Activated T-helper 17 cell treated with anti-CD3 and anti-CD28 coated beads, Interleukin-2, amount 50 U/mL, for 72 hours (primary cell): Measurements from ENCODE around the gene TBK1. TPM values are rescaled to one million over a fixed set of nuclear protein-coding genes. Genes with fewer than 3 reads are reported as not detected.

Experiments used
- ATAC-seq: fragments of 150-1000 bp; cut with Tn5 transposase; replicated peaks from 2 replicates; pipeline ENCODE4 v1.10.0; 2021; ENCODE audit warnings: mild to moderate bottlenecking, moderate library complexity
- H3K27ac Mint-ChIP-seq: one replicate; pipeline ENCODE4 v1.8.0; 2022; ENCODE audit warnings: mixed read lengths
- H3K27me3 Mint-ChIP-seq: one replicate; pipeline ENCODE4 v1.8.0; 2022; ENCODE audit warnings: mixed read lengths
- H3K36me3 Mint-ChIP-seq: one replicate; pipeline ENCODE4 v1.8.0; 2022; ENCODE audit warnings: low read depth, mild to moderate bottlenecking, mixed read lengths
- H3K4me1 Mint-ChIP-seq: one replicate; pipeline ENCODE4 v1.8.0; 2022; ENCODE audit warnings: mixed read lengths
- H3K4me3 Mint-ChIP-seq: one replicate; pipeline ENCODE4 v1.8.0; 2022; ENCODE audit warnings: mild to moderate bottlenecking, mixed read lengths
- H3K9me3 Mint-ChIP-seq: one replicate; pipeline ENCODE4 v1.8.0; 2022; ENCODE audit warnings: mixed read lengths
- total RNA-seq, 2 donors: library from RNA; stranded (reverse); gene quantifications; one replicate each; pipeline ENCODE4 v1.2.3, GENCODE V29; 2022

TBK1 gene
- total RNA-seq, 2 donors from 2014 or later: 36.7 to 37.1 TPM

DNA sequence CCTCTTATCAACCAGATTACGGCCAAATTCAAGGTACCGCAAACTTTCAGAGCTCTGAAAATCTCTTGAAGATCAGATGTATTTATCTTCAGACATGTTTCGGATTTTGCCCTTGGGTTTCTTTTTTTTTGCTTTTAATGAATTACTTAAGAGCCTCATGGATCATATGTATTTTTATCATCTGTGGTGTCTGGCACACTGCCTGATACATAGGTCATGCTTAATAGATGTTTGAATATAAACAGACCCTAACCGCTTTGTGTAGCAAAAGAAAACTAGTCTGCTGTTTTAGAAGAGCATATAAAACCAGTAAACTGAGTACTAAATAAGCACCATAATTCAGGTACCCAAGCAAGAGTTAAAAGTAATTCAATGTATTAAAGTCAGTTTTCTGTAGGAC lies 20.1 kb upstream of the TBK1 start:
- H3K27ac Mint-ChIP-seq: no peak overlapping the region
- H3K4me1 Mint-ChIP-seq: no peaks in the 10 kb centered on the region
- no peaks in the 10 kb centered on the region for H3K27me3 Mint-ChIP-seq
- ATAC-seq: no peak
- H3K36me3 Mint-ChIP-seq: peaks cover 100% of the 10 kb centered on the region
- no peaks in the 10 kb centered on the region for H3K9me3 Mint-ChIP-seq
- no peak overlapping the region for H3K4me3 Mint-ChIP-seq

DNA sequence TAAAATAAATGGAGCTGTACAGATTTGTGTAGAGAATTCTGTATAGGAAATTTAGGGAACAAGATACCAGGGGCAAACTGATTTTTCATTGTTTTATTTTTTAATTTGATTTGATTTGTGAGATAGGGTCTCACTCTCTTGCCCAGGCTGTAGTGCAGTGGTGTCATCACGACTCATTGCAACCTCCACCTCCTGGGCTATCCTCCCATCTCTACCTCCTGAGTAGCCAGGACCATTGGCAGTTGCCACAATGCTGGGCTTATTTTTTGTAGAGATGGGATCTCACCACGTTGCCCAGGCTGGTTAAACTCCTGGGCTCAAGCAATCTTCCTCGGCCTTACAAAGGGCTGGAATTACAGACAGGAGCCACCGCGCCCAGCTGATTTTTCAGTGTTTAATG lies 18.0 kb upstream of the TBK1 start:
- Mint-ChIP-seq H3K27me3 (no peaks in the 10 kb centered on the region), H3K4me3 (no peak overlapping the region), H3K36me3 (peaks cover 100% of the 10 kb centered on the region), H3K4me1 (peaks cover 4% of the 10 kb centered on the region), H3K27ac (no peak overlapping the region), H3K9me3 (no peaks in the 10 kb centered on the region)
- no peak for ATAC-seq

DNA sequence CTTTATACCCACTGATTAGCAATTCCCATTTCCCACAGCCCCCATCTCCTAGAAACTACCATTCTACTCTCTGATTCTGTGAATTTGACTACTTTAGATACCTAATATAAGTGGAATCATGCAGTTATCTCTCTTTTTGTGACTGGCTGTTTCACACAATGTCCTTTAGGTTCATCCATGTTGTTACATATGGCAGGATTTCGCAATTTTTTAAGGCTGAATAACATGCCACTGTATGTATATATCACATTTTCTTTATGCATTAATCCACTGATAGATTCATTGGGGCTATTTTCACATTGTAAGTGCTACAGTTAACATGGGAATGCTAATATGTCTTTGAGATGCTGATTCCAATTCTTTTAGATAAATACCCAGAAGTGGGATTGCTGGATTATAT lies 11.8 kb upstream of the TBK1 start:
- H3K27me3 Mint-ChIP-seq: no peaks in the 10 kb centered on the region
- no peak overlapping the region for H3K4me3 Mint-ChIP-seq
- H3K27ac Mint-ChIP-seq: no peak overlapping the region
- ATAC-seq: no peak
- peaks cover 98% of the 10 kb centered on the region for H3K36me3 Mint-ChIP-seq
- H3K9me3 Mint-ChIP-seq: no peaks in the 10 kb centered on the region
- H3K4me1 Mint-ChIP-seq: peaks cover 4% of the 10 kb centered on the region

- Mint-ChIP-seq H3K27me3 (no peaks in the 10 kb centered on the region), H3K9me3 (no peaks in the 10 kb centered on the region), H3K4me1 (peaks cover 3% of the 10 kb centered on the region), H3K27ac (peak overlapping the region; percentile 43), H3K36me3 (peaks cover 88% of the 10 kb centered on the region), H3K4me3 (no peak overlapping the region)
- peak; percentile 45 for ATAC-seq
These were observed 6.4 kb upstream of the TBK1 start for GRCh38 chr12:64445490-64445889.

- H3K27me3 Mint-ChIP-seq: no peaks in the 10 kb centered on the region
- H3K27ac Mint-ChIP-seq: peak overlapping the region; percentile 43
- peaks cover 82% of the 10 kb centered on the region for H3K36me3 Mint-ChIP-seq
- H3K9me3 Mint-ChIP-seq: no peaks in the 10 kb centered on the region
- no peak for ATAC-seq
- peaks cover 8% of the 10 kb centered on the region for H3K4me1 Mint-ChIP-seq
- no peak overlapping the region for H3K4me3 Mint-ChIP-seq
These were observed 5.6 kb upstream of the TBK1 start for GRCh38 chr12:64446295-64446694.

- no peaks in the 10 kb centered on the region for H3K9me3 Mint-ChIP-seq
- no peak for ATAC-seq
- peaks cover 15% of the 10 kb centered on the region for H3K4me1 Mint-ChIP-seq
- peak overlapping the region; percentile 91 for H3K4me3 Mint-ChIP-seq
- H3K27ac Mint-ChIP-seq: peak overlapping the region; percentile 92
- peaks cover 54% of the 10 kb centered on the region for H3K36me3 Mint-ChIP-seq
- no peaks in the 10 kb centered on the region for H3K27me3 Mint-ChIP-seq
These were observed 1.8 kb upstream of the TBK1 start for GRCh38 chr12:64450057-64450640.

DNA sequence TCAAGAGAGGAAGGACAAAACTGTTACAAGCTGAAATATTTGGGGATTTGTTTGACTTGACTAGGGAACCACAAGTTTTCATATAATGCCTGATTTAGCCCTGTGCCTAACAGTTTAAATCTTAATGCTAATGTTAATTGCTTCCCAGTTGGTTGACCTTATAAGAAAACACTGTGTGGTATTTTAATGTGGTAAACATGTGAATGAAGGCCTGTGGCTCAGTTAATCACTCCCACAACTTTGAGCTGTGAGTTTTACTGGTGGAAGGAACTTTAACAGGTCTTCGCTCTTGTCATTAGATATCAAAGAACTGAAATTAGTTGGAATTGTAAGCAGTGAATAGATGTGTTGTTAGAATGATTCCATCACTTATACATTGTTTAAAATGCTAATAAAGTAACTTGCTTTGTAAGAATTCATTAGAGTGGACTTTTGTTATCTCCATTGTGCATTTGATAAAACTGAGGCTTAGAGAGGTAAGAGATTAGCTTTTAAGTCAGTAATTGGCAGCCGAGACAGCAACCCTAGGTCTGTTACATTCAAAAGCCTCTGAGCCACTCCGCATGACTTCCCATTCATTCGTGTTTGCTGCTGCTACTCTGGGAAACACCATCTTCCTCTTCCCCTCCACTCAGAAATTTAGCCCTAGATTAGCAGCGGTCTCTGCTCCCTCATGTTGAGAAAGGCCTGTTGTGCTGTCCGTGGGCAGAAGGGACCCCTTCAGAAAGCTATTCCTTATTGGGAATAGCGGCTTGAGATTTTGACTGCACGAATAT lies 1.0 kb upstream of the TBK1 start:
- H3K27me3 Mint-ChIP-seq: no peaks in the 10 kb centered on the region
- ATAC-seq: no peak
- no peaks in the 10 kb centered on the region for H3K9me3 Mint-ChIP-seq
- H3K27ac Mint-ChIP-seq: peak overlapping the region; percentile 92
- H3K4me1 Mint-ChIP-seq: peaks cover 22% of the 10 kb centered on the region
- peaks cover 54% of the 10 kb centered on the region for H3K36me3 Mint-ChIP-seq
- peak overlapping the region; percentile 91 for H3K4me3 Mint-ChIP-seq

DNA sequence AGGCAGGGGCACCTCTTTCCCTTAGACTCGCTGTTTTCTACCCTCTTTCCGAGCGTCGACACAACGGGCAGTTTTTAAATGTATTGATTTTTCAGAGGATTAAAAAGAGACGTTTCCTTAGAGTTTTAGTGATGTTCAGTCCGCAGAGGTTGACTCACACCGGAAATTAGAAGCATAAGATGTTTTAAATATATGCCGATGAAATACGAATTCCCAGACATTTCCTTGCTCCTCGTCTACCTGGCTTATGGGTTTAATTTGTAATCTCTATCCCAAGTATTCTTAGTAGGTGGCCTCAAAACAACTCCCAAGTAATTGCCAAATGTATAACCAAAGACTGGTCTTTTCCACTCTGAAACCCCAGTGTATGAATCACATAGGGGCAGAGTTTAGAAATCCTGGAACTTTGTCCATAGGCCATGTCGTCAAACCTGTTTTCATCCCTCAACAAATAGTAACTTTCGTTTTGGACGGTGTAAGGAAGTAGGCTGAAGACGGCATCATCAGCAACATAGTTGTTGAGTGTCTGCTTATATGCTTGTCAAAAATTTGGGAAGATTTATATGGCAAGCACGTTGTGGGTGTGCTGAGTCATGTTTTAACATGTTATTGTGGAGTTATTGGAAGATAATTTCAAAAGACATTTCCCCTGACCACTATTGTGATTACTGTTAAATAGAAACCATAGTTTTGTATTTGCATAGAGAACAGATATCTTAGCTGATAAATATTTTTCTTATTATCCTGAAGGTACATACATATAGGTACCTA lies 824 bp downstream of the TBK1 start:
- Mint-ChIP-seq H3K9me3 (no peaks in the 10 kb centered on the region), H3K27ac (peak overlapping the region; percentile 93), H3K36me3 (peaks cover 51% of the 10 kb centered on the region), H3K4me1 (peaks cover 34% of the 10 kb centered on the region), H3K27me3 (no peaks in the 10 kb centered on the region), H3K4me3 (peak overlapping the region; percentile 91)
- peak; percentile 32 for ATAC-seq

GRCh38 chr12:64455506-64455905 lies 3.6 kb downstream of the TBK1 start:
- Mint-ChIP-seq H3K4me1 (peaks cover 44% of the 10 kb centered on the region), H3K4me3 (peak overlapping the region; percentile 44), H3K27me3 (no peaks in the 10 kb centered on the region), H3K27ac (peak overlapping the region; percentile 62), H3K36me3 (peaks cover 60% of the 10 kb centered on the region), H3K9me3 (no peaks in the 10 kb centered on the region)
- ATAC-seq: no peak

- Mint-ChIP-seq H3K27ac (peak overlapping the region; percentile 62), H3K9me3 (no peaks in the 10 kb centered on the region), H3K36me3 (peaks cover 65% of the 10 kb centered on the region), H3K4me3 (peak overlapping the region; percentile 44), H3K27me3 (no peaks in the 10 kb centered on the region), H3K4me1 (peaks cover 39% of the 10 kb centered on the region)
- no peak for ATAC-seq
These were observed 4.2 kb downstream of the TBK1 start for GRCh38 chr12:64456119-64456518.

DNA sequence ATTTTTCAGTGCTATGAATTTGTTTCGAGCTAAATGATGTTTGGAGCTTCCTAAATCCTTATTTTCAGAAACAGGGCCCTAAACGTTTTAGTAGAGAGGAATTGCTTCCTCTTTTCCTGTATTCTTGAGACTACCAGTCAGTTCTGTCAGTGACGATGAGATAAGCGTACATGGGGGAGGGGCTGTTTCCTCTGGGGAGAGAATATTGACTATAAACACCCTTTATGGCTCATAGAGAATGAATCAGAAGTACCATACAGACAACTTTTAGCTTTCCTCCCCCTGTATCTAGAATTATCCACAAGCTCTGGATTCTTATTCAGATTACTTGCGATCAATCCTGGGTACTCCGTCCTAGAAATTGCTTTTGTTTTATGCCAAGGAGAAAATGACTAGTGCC lies 5.1 kb downstream of the TBK1 start:
- no peaks in the 10 kb centered on the region for H3K9me3 Mint-ChIP-seq
- peak overlapping the region; percentile 92 for H3K27ac Mint-ChIP-seq
- H3K4me1 Mint-ChIP-seq: peaks cover 39% of the 10 kb centered on the region
- H3K27me3 Mint-ChIP-seq: no peaks in the 10 kb centered on the region
- ATAC-seq: peak; percentile 63
- H3K36me3 Mint-ChIP-seq: peaks cover 74% of the 10 kb centered on the region
- H3K4me3 Mint-ChIP-seq: peak overlapping the region; percentile 73

GRCh38 chr12:64457466-64457865 lies 5.5 kb downstream of the TBK1 start:
- peak overlapping the region; percentile 92 for H3K27ac Mint-ChIP-seq
- ATAC-seq: peak; percentile 75
- H3K9me3 Mint-ChIP-seq: no peaks in the 10 kb centered on the region
- H3K4me3 Mint-ChIP-seq: peak overlapping the region; percentile 73
- H3K36me3 Mint-ChIP-seq: peaks cover 78% of the 10 kb centered on the region
- no peaks in the 10 kb centered on the region for H3K27me3 Mint-ChIP-seq
- H3K4me1 Mint-ChIP-seq: peaks cover 39% of the 10 kb centered on the region

GRCh38 chr12:64457923-64458322 lies 6.0 kb downstream of the TBK1 start:
- no peaks in the 10 kb centered on the region for H3K27me3 Mint-ChIP-seq
- no peaks in the 10 kb centered on the region for H3K9me3 Mint-ChIP-seq
- no peak for ATAC-seq
- peak overlapping the region; percentile 73 for H3K4me3 Mint-ChIP-seq
- H3K36me3 Mint-ChIP-seq: peaks cover 78% of the 10 kb centered on the region
- H3K4me1 Mint-ChIP-seq: peaks cover 38% of the 10 kb centered on the region
- peak overlapping the region; percentile 92 for H3K27ac Mint-ChIP-seq

DNA sequence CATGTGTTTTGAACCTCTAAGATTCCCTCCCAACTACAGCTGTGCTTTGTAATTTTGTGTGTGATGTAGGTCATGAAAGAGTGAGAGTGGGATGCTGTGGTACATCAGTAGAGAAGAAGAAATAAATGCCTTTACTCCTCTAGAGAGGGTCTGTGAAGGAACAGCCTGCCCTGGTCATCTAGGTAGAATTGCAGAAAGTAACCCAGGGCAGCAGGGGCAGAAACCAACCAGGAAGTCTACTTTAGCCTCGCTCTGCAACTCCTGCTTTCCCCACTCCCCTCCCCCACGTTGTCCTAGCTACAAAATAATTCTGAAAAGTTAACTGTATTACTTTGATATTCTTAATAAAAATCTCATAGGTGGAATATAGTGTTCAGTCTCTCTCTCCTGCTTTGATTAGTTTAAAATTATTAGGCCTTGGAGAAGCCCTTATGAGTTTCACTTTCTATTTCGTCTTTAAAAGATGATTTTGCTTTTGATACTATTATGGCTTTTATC lies 7.5 kb downstream of the TBK1 start:
- peak overlapping the region; percentile 98 for H3K27ac Mint-ChIP-seq
- peaks cover 88% of the 10 kb centered on the region for H3K36me3 Mint-ChIP-seq
- peak overlapping the region; percentile 96 for H3K4me3 Mint-ChIP-seq
- no peaks in the 10 kb centered on the region for H3K9me3 Mint-ChIP-seq
- ATAC-seq: peak; percentile 15
- H3K4me1 Mint-ChIP-seq: peaks cover 32% of the 10 kb centered on the region
- no peaks in the 10 kb centered on the region for H3K27me3 Mint-ChIP-seq
